BJ (cell line): ENCODE measurements around the gene SLC17A4. TPM values are rescaled to one million over a fixed set of nuclear protein-coding genes. Genes with fewer than 3 reads are reported as not detected.

Experiments
- CTCF ChIA-PET: fragments of 350-600 bp; formaldehyde crosslinking; extraction: SDS; loops from one replicate; lab custom pipeline; 2021; ENCODE audit warnings: antibody characterized with exemption, inconsistent platforms; lab: Yijun Ruan, JAX
- POLR2A ChIA-PET: fragments of 300-600 bp; sonication (Branson Sonifier 250); formaldehyde crosslinking; extraction: SDS; loops from one replicate; lab custom pipeline; 2021; ENCODE audit warnings: antibody characterized with exemption; lab: Charles Lee
- DNase-seq: peaks from one replicate; pipeline ENCODE4 v3.0.0-alpha.2; 2011; ENCODE audit warnings: low read depth
- H3K27me3 ChIP-seq: 2 replicates; pipeline ENCODE4 v1.6.0; 2011; ENCODE audit warnings: low read length; ENCODE audit not compliant: control insufficient read depth, insufficient read depth
- H3K36me3 ChIP-seq: 2 replicates; pipeline ENCODE4 v1.5.1; 2011; ENCODE audit warnings: low read length; ENCODE audit not compliant: control insufficient read depth, insufficient read depth
- H3K4me3 ChIP-seq: 2 replicates; pipeline ENCODE4 v1.5.1; 2011; ENCODE audit warnings: low read depth, mild to moderate bottlenecking, control low read depth, low read length
- polyA plus RNA-seq: library from polyadenylated mRNA; depleted of rRNA; stranded (reverse); fragments of >200 nt; gene quantifications from 2 replicates; pipeline ENCODE4 v1.2.3, GENCODE V29; 2011
- TF ChIP-seq, protein P1 (sequence below): IDR thresholded peaks from 2 replicates; pipeline ENCODE4 v1.5.1; 2011; ENCODE audit warnings: low read depth, mild to moderate bottlenecking, control low read depth, inconsistent platforms, low read length, moderate library complexity; ENCODE audit not compliant: insufficient read depth

The SLC17A4 gene
- polyA plus RNA-seq, 1 experiment = not detected

DNA sequence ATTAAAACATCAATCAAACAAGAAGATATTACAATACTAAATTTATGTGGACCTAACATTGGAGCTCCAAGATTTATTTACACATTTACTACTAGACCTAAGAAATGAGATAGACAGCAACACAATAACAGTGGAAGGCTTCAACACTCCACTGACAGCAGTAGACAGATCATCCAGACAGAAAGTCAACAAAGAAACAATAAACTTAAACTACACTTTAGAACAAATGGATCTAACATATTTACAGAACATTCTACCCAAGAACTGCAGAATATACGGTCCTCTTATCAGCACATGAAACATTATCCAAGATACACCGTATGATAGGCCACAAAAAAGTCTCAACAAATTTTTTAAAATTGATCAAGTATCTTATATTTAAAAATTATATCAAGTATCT lies 50.3 kb downstream of the SLC17A4 start:
- Histone ChIP-seq H3K4me3 (no peak overlapping the region), H3K27me3 (no peaks in the 10 kb centered on the region), H3K36me3 (no peaks in the 10 kb centered on the region)
- no peak for DNase-seq
- ChIA-PET CTCF (interaction anchor here (1.3 to 2.6 kb wide), 2 partner anchors 13 to 16 kb away, joined by 3 to 8 read pairs; no protein-coding TSS in a partner anchor), POLR2A (no interaction called here)
- TF ChIP-seq, protein P1, sequence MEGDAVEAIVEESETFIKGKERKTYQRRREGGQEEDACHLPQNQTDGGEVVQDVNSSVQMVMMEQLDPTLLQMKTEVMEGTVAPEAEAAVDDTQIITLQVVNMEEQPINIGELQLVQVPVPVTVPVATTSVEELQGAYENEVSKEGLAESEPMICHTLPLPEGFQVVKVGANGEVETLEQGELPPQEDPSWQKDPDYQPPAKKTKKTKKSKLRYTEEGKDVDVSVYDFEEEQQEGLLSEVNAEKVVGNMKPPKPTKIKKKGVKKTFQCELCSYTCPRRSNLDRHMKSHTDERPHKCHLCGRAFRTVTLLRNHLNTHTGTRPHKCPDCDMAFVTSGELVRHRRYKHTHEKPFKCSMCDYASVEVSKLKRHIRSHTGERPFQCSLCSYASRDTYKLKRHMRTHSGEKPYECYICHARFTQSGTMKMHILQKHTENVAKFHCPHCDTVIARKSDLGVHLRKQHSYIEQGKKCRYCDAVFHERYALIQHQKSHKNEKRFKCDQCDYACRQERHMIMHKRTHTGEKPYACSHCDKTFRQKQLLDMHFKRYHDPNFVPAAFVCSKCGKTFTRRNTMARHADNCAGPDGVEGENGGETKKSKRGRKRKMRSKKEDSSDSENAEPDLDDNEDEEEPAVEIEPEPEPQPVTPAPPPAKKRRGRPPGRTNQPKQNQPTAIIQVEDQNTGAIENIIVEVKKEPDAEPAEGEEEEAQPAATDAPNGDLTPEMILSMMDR = no peak

DNA sequence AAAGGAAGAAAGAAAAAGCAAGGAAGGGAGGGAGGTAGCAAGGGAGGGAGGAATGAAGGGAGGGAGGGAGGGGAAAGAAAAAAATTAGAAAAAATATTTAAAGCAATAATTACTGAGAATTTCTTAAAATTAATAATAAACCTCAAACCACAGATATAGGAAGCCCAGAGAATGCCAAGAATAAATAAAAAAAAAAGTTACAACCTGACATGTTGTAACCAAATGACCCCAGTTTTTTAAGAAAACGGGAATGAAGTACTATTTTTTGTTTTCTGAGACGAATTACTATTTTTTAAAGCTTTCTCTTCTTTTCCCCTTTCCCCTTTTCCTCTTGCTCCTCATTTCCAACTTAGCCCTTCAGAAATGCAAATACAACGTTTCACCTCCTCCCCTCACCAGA lies 60.7 kb downstream of the SLC17A4 start:
- POLR2A ChIA-PET = no interaction called here
- H3K36me3 ChIP-seq = no peaks in the 10 kb centered on the region
- no peaks in the 10 kb centered on the region for H3K27me3 ChIP-seq
- TF ChIP-seq, protein P1 = no peak
- H3K4me3 ChIP-seq = no peak overlapping the region
- CTCF ChIA-PET = no interaction called here
- no peak for DNase-seq

DNA sequence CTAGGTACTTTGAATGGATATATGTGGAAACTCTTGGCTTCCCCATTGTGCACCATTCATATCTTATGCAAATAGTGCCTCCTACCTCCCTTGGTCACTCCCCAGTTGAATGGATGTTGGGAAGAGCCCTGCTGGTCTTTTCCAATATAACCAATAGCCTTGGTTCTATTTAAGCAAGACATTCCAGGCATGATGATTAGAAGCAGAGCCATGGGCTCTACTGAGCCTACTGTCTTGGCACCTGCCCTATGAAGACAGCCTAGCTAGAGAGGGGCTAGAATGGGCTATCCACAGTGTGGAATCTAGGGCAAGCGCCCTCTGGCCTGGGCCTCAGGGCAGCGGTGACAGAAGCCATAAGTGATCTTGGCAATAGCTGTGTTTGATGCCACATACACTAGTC lies 61.7 kb downstream of the SLC17A4 start:
- Histone ChIP-seq H3K36me3 (no peaks in the 10 kb centered on the region), H3K27me3 (no peaks in the 10 kb centered on the region), H3K4me3 (no peak overlapping the region)
- ChIA-PET CTCF (no interaction called here), POLR2A (no interaction called here)
- no peak for DNase-seq
- TF ChIP-seq, protein P1 = no peak

DNA sequence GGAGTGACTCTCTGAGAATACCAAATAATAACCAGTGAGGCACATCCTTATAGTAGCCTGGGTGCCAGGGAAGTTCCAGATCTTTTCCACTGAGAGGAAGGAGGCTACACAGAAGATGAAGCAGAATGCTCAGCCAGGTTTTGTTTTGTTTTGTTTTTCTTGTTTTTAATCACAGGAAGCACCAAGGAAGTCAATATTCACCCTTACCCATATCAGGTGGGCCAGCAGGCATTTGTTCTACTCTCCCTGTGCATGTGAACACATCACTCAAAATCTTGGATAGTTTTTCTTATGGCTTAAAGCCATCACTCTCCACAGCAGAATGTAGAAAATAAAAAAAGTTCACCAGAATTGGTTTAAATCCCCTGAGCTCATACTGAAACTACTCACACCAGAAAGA lies 66.8 kb downstream of the SLC17A4 start:
- H3K4me3 ChIP-seq = no peak overlapping the region
- no peak for DNase-seq
- no peaks in the 10 kb centered on the region for H3K27me3 ChIP-seq
- H3K36me3 ChIP-seq = no peaks in the 10 kb centered on the region
- TF ChIP-seq, protein P1 = no peak
- ChIA-PET POLR2A (no interaction called here), CTCF (no interaction called here)

DNA sequence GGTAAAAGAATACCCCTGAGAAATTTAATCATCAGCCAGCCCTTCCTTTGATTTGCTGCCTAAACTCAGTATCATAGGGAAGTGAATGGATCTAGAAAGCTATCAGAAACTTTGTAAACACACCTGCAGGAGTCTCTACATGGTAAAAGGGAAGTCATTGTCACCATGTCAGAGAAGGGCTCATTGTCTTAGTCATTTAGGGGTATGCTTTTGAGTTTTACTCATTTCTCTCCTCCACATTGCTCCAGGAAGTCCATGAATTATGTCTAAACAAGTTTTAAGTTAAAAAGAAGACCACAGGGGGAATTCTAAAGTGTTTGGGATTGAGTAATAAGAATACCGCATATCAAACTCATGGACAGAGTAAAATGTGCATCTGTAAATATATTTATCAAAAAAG lies 74.8 kb downstream of the SLC17A4 start:
- CTCF ChIA-PET = no interaction called here
- no peaks in the 10 kb centered on the region for H3K36me3 ChIP-seq

More for the DNA sequence above, 74.8 kb downstream of the SLC17A4 start:
- no peak for DNase-seq
- TF ChIP-seq, protein P1 = no peak
- POLR2A ChIA-PET = no interaction called here
- Histone ChIP-seq H3K4me3 (no peak overlapping the region), H3K27me3 (no peaks in the 10 kb centered on the region)
